Gastrocnemius medialis (tissue), 4 donors: ENCODE data around the gene MMS22L.

Source experiments
- CTCF ChIP-seq, 5 experiments: fragments of 450-650 bp in 3 of 5; fragments of 200-600 bp in 2 of 5; sonication (generic) in 2 of 5; IDR thresholded peaks in 4 of 5; conservative IDR thresholded peaks in 1 of 5; 1 replicate in 4 of 5; 2 replicates in 1 of 5; pipeline ENCODE4 v1.5.1; 2016 to 2019; ENCODE audit warnings: antibody characterized with exemption in 5 of 5, mild to moderate bottlenecking in 3 of 5, moderate library complexity in 3 of 5
- POLR2A ChIP-seq, 2 donors: fragments of 450-650 bp; IDR thresholded peaks; one replicate each; pipeline ENCODE4 v1.6.1; 2017; ENCODE audit warnings: antibody characterized with exemption in 2 of 2, mild to moderate bottlenecking in 2 of 2, moderate library complexity in 2 of 2

GRCh38 chr6:97269821-97270220 lies 13.2 kb downstream of the MMS22L start:
- TF ChIP-seq CTCF (IDR thresholded peaks at IDR 0.05 in 4 of 5, conservative IDR thresholded peaks at IDR 0.05 in 1 of 5), result no peak
- no peak for TF ChIP-seq POLR2A (IDR thresholded peaks at IDR 0.05)
